HG02588 (cell line): ENCODE measurements around the gene PPP1R9A.

Experiments
- ATAC-seq: cut with Tn5 transposase; IDR thresholded peaks from one replicate; pipeline ENCODE4 v1.9.1; 2021; ENCODE audit warnings: mild to moderate bottlenecking, moderate library complexity; ENCODE audit not compliant: unreplicated experiment

Gene PPP1R9A

DNA sequence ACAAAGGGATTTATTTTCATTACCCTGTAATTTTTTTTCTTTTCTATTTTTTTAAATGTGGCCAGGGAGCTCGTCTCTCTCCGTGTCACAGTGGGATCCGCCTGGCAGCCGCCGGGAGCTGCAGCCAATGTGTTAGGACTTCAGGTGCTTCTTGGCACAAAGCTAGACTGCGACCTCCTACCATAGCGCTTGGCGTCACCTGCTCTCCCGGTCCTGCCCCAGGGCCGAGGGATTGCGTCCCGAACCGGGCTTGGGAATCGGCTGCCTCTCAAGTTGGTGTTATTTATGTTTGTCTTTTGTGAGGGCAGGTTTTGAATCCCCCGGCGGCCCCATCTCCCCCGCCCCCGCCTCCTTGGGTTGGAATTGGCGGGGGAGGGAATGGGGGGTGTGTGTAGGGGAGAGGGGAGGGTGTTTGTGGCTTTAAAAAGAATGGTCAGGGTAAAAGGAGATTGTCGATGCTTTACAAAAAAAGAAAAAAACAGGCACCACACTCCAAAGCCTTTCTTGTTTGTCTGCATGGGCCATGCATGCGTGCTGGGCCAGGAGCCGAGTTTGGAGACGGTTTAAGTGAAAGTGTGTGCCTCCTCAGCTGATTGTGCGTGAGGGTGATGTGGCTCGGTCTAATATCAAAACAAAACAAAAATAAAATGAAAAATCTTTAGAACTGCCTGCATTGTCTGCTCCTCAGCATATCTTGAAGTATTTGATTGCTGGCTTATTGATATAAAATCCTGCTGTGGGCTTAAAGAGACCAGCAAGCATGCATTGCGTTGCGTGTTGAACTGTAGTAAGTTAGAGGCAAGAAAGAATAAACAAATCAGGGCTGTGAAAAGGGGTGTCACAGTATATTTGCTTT is 1.2 kb downstream of the PPP1R9A start:
- no peak for ATAC-seq

DNA sequence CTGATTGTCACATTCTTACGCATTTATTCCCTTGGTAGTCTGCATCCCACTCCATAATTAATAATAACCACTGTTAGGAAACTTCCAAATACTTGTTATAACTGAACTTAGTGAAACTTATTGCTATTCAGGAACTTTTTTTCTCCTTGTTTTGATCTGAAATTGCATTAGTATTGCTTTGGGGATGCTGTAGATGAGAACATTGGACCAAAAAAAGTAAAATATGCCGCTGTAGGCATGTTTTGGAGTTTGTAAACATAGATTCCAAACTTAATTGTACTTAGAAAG is 1.7 kb downstream of the PPP1R9A start:
- no peak for ATAC-seq

DNA sequence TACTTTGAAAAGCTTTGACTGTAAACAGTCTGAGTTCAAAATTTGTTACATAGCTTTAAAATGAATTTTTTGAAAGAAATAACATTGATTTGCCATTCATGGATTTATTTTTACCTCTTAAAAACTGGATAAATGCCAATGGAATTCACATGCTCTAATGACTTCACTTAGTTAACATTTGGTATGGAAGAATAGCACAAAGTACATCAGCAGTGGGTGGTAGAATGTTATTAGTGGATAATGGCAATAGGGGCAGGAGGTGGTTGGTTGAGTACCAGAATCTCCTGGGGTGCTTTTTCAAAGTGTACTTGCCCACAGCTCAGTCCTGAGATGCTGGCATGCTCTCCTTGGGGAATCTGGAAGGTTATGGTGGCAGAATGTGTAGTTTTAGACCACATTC is 4.7 kb downstream of the PPP1R9A start:
- ATAC-seq: no peak

DNA sequence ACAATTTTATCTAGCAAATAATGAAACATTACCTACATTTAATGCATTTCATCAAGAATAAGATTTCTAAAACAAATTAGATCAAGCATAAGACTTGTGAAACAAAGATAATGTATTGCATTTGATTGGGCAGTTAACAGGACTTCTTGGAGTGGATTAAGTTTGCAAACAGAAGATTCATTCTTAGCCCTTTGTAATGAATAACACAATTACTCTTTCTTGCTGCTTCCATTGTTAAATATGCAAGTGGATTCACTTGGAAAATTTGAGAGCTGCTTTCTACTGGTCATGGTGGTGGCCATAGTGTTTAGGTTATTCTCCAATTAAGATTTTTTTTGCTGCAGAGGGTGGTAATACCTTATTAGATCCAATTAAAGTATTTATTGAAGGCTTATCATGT is 6.0 kb downstream of the PPP1R9A start:
- no peak for ATAC-seq

DNA sequence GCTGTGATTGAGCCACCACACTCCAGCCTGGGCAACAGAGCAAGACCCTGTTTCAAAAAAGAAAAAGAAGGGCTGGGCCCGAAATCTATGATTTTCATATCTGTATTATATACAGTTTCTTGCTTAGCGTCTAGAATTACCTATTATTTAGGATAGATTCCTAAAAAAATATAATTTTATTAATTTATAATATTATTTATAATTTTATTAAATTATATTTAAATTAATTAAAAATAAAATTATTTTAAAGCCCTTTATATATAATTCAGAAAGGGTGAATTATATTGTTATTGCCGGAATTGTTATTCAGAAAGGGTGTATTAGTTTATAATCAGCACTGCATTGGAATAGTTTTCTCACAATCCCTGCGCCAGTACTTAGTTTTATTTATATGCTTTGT is 14.5 kb downstream of the PPP1R9A start:
- no peak for ATAC-seq

DNA sequence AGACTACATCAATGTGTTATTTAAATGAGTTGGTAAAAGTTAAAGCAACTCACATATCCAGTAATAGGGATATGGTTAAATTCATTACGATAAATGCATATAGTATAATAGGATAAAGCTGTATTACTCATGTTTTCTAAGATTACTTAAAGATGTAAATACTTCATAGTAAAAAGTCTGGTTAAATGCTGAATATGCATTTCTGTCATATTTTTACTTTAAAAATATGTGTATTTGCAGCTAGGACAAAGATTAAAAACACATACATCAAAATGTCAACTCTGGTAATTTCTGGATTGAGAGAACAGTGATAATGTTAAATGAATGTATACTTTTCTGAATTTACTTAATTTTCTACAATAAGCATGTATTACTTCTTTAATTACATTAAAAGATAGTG is 15.1 kb downstream of the PPP1R9A start:
- ATAC-seq: no peak

DNA sequence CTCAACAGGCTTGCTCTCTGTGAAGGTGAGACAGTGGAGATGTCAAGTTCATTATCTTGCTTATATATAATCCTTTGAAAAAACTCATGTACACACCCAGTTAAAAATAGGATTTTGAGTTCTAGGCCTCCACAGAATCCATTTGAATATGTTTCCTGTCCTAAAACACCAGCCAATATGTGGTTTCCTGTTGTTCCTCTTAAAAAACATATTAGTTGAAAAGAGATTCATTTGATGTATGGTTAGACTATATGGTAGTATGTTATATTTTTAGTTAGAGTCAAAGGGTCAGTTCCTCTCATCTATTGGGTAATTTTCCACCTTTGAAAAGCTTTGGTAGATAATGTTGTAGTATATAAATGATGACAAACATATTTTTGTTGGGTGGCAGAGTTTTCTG is 16.0 kb downstream of the PPP1R9A start:
- ATAC-seq: no peak

DNA sequence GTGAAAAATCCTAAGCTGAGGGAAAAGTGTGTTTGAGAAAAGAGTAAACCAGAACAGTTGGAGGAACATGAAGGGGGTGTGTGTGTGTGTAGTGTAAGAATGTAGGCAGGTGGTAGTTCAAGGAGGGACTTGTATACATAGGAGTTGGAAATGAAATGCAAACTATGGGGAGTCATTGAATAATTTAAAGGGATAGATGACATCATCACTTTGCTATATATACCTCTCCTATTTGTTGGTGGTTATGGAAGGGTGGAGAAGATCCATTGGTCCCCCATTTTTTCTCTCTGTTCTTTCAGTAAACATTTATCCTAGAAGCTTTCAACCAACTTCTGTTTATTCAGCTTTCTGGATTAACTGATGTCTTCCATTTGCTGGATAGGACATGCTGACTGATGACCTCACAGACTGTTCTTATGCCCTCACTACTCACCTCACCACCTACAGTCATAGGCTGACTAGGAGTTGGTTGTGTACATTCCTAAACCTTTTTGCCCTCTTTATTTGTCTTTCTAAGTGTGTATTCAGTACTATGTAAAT is 20.8 kb downstream of the PPP1R9A start:
- no peak for ATAC-seq

DNA sequence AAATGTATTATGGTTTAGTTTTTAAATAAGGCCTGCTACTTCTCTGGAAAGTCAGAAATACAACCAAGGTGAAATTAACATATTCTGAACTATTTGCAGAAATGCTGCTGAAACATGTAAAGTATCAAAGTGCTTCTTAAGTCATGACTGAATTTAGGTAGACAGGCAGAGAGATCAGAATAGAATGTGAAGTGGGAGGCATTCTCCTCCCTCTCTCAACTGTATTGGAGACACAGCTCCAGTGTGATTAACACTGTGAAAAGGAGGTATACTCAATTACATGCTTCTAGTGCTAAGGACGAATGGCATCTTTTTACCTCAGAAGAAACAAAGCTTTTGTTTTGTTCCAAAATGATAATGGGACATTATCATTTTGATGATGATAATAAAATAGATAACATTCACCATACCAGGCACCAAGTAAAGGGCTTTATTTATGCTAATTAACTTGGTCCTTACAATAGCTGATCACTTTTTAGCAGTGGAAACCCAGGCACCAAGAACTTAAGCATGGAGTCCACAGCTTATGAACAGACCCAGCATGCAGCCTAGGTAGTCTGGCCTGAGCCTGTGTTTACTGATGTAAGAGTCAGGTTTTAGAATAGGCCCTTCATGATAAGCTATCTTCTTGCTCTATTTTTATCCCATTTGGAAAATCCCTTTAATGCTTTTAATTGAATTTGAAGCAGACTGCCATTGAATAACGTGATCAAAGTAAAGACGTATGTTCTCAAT is 26.0 kb downstream of the PPP1R9A start:
- no peak for ATAC-seq

DNA sequence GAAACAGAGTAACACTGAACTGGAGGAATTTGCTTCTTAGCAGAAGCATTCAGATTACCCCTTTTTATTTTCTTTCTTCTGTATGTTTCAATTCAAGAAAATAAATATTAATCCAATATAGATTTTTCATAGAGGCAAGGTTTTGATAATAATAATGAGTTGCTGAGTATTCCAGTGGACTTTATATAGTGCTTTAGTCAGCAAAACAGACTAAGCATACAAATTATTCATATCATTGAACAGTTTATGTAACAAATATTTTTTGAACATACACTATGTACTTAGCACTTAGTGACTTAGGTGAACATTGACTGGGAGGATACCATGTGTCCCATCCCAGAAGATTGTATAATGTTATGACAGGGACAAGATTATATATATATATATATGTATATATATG is 32.0 kb downstream of the PPP1R9A start:
- no peak for ATAC-seq

DNA sequence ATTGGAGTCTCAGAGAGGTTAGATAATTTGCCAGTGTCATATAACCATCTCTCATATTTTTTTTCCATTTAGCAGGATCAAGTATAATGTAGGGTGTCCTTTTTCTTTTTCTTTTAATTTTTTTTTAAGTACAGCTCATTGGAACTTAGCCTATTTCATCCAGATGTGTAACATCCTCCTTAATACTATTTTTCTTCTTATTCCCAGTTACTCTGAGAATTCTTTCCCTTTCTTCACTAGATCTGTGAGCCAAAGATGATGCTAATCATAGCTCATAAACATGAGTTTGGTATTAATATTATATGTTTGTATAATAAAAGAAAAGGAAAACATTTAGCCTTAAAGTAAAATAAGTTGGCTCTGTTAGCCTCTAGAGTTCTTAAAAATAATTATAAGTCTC is 32.8 kb downstream of the PPP1R9A start:
- no peak for ATAC-seq

DNA sequence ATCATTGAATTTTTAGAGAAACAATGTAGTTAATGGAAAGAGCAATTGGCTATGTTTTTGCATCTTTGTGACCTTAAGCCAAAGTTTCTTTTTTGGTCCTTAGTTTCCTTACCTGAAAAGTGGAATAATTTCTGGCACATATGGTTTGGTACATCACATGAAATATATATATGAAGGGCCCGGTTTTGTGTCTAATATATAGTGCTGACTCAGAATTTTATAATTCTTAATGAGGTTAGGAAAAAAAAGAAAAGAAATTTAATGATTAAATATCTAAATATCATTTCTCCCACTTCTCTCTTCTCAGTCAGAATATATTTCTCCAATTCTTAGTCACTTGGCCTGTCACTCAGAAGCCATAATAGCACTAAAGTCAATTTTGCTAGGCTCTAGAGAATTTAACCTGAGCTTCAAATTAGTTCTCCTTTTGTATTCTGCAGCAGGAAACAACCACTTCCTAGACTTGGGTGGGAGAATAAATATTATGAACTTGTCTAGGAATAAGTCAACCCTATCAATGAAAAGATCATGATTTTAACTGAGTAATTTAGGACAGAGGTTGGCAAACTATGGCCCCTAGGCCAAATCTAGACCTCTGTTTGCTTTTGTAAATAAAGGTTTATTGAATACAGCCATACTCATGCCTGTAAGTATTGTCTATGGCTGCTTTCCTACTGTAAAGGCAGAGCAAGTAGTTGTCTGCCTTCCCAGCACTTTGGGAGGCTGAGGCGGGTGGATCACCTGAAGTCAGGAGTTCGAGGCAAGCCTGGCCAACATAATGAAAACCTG is 34.6 kb downstream of the PPP1R9A start:
- no peak for ATAC-seq

DNA sequence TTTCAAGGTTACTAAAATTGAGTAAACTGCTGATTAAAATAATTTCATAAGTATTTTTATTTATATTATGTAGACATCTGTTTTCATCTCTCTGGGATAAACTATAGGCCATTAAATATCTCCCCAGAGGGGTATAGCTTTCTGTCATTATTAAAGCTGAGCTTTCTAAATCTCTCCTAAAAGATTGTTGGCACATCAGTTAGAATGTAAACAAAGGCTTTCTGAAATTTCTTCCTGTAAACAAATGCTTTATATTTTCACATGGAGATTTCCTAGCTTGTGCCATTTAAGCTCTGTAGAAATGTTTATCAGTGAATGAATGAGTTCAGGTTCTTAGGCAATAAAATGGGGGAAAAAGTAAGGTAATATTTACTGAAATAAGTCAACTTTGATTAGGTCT is 35.7 kb downstream of the PPP1R9A start:
- ATAC-seq: no peak

DNA sequence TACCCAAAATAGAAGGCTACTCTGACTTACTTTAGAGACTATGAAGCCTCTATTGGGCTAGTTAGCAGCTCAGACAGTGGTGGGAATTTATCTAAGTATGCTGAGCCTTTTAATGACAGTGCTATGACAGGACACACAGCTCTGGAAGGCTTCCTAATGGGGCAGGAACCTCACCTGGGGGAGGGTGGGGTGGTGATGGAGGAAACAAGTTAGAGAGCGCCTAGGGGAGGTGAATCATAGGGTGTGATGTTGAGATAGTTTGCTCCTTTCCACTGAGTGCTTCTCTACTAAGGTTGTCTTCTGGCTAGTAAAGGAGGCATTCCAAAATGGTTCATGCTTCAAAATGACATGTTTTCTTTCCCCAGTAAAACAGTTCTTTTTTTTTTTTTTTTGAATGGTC is 42.1 kb downstream of the PPP1R9A start:
- ATAC-seq: no peak

DNA sequence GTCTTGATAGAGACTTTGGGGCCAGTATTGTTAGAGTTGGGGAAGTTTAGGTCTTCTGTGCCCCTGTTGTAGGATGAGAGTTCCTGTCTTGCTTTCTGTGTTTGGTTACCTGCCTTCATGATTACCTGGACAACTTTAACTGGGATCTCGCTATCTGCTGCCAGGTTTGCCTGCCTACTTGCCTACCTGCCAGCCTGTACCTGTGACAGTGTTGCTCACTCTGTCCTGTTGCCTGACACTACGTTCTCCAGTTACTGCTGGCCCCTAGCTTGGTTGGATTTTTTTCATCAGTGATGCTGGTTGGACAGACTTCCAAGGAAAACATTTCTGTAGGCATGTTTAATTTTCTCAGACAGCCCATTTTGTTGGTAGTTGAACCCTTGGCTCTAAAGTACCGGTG is 48.4 kb downstream of the PPP1R9A start:
- no peak for ATAC-seq

DNA sequence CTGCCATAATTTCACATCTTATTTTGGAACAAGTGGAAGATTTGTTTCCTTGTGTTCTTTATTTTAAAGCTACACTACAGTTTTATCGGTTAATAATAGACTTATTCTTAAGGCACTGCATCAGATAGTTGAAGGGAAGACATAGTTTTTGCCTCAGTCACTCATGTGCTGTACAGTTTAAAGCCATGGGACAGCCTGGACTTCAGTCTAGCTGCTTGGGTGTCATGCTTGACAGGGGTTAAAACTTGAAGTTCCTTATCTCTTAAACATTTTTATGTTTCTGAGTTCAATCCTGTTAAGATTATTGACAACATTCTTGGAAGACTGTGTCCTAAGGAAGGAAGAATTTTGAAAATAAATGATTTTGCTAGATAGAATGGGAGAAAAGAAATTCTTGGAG is 49.7 kb downstream of the PPP1R9A start:
- ATAC-seq: no peak

DNA sequence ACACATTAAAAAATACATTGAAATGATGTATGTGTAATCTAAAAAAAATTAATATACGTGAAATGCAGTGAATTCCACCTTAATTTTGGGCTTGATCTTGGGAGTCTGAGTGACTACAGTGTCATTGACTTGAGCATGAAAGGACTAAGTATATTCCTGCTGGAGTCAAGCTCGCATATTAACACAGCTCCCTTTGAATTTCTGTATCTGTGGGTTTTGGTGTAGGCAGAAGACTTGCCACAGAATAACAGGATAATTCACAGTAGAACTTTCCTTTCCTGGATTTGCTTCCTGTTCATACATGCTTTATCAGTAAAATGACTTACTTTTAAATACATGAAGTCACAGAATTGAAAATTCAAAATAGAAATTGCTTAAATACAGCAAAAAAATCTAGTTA is 55.3 kb downstream of the PPP1R9A start:
- ATAC-seq: no peak

DNA sequence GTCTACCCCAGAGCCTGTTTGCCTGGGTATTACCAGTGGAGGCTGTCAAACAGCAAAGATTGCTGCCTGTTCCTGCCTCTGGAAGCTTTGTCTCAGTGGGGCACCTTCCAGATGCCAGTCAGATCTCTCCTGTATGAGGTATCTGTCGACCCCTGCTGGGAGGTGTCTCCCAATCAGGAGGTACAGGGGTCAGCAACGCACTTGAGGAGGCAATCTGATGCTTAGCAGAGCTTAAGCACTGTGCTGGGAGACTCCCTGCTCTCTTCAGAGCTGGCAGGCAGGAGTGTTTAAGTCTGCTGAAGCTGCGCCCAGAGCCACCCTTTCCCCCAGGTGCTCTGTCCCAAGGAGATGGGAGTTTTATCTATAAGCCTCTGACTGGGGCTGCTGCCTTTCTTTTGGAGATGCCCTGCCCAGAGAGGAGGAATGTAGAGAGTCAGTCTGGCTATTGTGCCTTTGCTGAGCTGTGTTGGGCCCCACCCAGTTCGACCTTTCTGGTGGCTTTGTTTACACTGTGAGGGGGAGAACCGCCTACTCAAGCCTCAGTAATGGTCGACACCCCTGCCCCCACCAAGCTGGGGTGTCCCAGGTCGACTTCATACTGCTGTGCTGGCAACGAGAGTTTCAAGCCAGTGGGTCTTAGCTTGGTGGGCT is 62.2 kb downstream of the PPP1R9A start:
- ATAC-seq: no peak

DNA sequence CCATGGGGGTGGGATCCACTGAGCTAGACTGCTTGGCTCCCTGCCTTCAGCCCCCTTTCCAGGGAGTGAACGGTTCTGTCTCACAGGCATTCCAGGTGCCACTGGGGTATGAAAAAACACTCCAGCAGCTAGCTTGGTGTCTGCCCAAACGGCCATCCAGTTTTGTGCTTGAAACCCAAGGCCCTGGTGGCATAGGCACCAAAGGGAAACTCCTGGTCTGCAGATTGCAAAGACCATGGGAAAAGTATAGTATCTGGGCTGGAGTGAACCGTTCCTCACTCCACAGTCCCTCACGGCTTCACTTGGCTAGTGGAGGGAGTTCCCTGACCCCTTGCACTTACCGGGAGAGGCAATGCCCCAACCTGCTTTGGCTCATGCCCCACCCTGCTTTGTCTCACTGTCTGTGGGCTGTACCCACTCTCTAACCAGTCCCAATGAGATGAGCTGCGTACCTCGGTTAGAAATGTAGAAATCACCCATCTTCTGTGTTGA is 62.7 kb downstream of the PPP1R9A start:
- ATAC-seq: no peak

DNA sequence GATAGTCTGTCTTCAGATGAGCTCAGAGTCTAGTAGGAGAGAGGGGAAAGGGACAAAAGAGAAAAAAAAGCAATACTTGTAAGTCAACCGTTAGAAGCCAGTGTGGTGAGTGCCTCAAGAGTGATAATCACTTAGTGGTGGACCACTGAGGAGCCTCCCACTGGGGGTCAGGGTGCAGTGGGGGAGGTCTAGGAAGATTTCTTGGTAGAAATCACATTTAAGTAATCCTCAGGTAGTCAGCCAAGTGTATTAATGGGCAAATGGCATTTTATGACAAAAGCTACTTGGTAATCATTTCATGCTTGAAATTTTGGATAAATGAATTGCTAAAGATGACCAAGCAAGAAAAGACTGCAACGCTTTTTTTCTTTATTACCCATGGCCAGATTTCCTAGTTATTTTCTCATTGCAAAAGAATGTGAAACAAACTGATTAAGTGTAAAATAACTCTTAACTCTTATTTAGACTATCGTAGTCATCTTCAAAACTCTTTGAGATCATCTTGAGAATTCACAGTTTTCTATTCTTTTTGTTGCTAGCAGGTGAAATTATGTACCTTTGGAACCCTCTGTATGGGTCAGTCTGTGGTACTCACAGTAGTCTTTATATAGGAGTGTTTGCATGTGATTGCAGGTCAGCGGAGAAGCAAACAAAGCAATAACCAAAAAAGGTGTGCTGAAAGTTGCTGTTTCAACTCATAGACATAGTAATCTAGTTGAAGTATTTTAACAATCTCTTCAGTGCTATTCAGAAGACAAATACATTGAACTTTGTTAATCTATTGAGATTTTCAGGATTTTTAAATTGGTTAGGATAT is 63.9 kb downstream of the PPP1R9A start:
- no peak for ATAC-seq
